RWPE1 (cell line): ENCODE results near the gene RBFOX1.

ENCODE experiments used
- CTCF ChIA-PET: fragments of 350-600 bp; sonication (Branson Sonifier 250); formaldehyde crosslinking; extraction: SDS; loops from one replicate; lab custom pipeline; 2021; lab: Yijun Ruan, JAX
- POLR2A ChIA-PET: fragments of 400-600 bp; formaldehyde crosslinking; extraction: SDS; loops from one replicate; lab custom pipeline; 2020; ENCODE audit warnings: antibody characterized with exemption; ENCODE audit not compliant: low non-redundant PET; lab: Yijun Ruan, JAX
- DNase-seq: peaks from one replicate; pipeline ENCODE4 v3.0.0; 2012; ENCODE audit warnings: low spot score
- H3K27ac ChIP-seq: fragments of 450-650 bp; 2 replicates; pipeline ENCODE4 v1.5.1; 2017
- TF ChIP-seq, protein P1 (sequence below): fragments of 450-650 bp; conservative IDR thresholded peaks from 2 replicates; pipeline ENCODE4 v1.5.1; 2017; ENCODE audit warnings: low read depth, mild to moderate bottlenecking

RBFOX1 gene

DNA sequence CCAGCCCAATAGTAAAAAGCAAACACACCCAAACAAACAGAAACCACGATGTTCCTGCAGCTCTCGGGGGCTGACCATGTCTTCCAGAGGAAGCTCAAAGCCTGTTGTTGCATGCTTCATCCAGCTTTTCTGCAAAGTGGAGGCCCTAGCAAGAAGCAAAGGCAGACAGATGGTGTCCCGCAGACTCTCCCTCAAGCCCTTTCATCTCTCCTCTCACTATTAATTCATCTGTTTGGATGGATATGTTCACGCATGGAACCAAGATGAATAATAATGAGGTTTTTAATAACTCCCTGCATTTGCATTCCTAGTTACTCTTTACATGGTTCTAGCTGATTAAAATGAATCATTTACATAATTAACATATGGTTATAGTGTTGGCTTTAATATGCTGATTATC is 36.6 kb downstream of the RBFOX1 start:
- ChIA-PET POLR2A (no interaction called here), CTCF (no interaction called here)
- no peak overlapping the region for H3K27ac ChIP-seq
- TF ChIP-seq, protein P1, sequence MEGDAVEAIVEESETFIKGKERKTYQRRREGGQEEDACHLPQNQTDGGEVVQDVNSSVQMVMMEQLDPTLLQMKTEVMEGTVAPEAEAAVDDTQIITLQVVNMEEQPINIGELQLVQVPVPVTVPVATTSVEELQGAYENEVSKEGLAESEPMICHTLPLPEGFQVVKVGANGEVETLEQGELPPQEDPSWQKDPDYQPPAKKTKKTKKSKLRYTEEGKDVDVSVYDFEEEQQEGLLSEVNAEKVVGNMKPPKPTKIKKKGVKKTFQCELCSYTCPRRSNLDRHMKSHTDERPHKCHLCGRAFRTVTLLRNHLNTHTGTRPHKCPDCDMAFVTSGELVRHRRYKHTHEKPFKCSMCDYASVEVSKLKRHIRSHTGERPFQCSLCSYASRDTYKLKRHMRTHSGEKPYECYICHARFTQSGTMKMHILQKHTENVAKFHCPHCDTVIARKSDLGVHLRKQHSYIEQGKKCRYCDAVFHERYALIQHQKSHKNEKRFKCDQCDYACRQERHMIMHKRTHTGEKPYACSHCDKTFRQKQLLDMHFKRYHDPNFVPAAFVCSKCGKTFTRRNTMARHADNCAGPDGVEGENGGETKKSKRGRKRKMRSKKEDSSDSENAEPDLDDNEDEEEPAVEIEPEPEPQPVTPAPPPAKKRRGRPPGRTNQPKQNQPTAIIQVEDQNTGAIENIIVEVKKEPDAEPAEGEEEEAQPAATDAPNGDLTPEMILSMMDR = no peak
- no peak for DNase-seq

GRCh38 chr16:7372095-7372494 is 39.5 kb downstream of the RBFOX1 start:
- H3K27ac ChIP-seq = no peak overlapping the region
- POLR2A ChIA-PET = no interaction called here
- TF ChIP-seq, protein P1 = no peak
- DNase-seq = no peak
- CTCF ChIA-PET = no interaction called here

- no peak overlapping the region for H3K27ac ChIP-seq
- no peak for DNase-seq
- POLR2A ChIA-PET = no interaction called here
- CTCF ChIA-PET = no interaction called here
- TF ChIP-seq, protein P1 = no peak
Observed at GRCh38 chr16:7373776-7374175, 41.1 kb downstream of the RBFOX1 start.

DNA sequence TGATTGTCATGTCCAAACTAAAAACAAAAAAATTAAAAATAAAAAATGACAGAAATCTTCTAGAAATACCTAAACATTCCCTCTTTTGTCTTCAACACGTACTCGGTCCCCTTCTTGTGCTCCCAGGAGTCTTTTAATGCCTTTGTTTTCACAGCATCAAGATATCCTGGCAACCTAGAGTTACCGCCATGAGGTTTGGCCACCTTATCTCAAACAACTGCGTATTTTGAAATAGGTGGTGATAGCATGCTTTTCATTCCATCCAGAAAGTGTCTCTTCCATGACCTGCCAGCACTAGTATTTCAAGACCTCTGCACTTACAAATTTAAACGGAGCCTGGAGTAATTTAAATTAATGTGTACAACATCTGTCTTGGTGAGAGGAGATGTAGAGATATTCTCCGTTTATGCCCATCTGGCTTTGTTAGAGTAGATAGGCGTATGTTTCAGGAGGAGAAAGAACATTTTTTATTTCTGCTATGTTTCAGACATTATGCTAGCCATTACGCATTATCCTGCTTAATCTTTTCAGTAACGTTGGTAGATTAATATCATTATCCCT is 42.0 kb downstream of the RBFOX1 start:
- no peak for DNase-seq
- CTCF ChIA-PET = no interaction called here
- H3K27ac ChIP-seq = no peak overlapping the region
- POLR2A ChIA-PET = no interaction called here
- TF ChIP-seq, protein P1 = no peak

- DNase-seq = no peak
- POLR2A ChIA-PET = no interaction called here
- TF ChIP-seq, protein P1 = no peak
- H3K27ac ChIP-seq = no peak overlapping the region
- CTCF ChIA-PET = no interaction called here
Observed at GRCh38 chr16:7376227-7376626, 43.6 kb downstream of the RBFOX1 start.

GRCh38 chr16:7377231-7377630 is 44.6 kb downstream of the RBFOX1 start:
- ChIA-PET CTCF (no interaction called here), POLR2A (no interaction called here)

More at GRCh38 chr16:7377231-7377630, 44.6 kb downstream of the RBFOX1 start:
- DNase-seq = no peak
- H3K27ac ChIP-seq = no peak overlapping the region
- TF ChIP-seq, protein P1 = no peak
